GM21619 (cell line): ENCODE results near the gene DRAXIN.
A peak's percentile ranks its signal among the peaks of the same experiment; 100 is the strongest.

ENCODE experiments used
- ATAC-seq: cut with Tn5 transposase; IDR thresholded peaks from one replicate; pipeline ENCODE4 v1.9.1; 2021; ENCODE audit not compliant: unreplicated experiment

Gene DRAXIN

DNA sequence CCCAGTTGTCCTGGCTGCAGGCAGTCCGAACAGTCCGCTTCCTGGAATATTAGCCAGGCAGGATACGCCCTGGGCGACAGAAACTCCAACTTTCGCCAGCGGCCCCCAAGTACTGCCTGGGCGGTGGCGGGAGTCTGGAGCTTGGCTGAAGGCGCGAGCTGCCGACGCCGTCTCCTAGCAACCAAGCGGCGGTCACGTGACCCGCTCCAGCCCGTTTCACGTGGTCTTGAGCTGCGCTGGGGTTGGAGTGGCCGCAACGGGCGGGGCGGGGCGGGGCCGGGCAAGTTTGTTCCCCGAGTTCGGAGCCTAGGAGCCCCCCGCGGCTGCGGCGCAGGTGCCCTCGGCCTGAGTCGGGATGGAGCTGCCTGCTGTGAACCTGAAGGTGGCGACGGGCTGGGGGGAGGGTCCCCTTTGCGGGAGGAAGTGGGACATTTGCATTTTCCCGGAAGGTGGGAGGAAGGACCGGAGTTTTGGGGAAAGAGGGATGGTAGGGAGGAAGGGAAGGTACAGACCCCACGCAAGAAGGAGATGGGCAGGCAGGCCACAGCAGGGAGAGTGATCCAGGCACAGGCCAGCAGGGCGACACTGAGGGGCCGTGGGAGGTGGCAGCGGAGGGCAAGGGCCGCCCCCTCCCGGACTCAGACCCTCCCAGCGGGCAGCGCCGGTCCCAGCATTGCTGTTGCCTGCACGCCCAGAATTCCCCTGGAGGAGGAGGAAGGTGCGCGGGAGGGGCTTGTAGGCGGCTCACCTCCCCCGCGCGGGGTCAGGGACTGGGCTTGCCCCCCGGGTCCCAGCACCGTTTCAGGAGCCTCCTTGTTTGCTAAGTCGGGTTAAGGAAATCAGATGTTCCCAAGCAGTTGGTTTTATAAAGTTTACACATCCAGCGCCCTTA, 44.6 kb downstream of the DRAXIN start, which contains the start of gene AGTRAP:
Gene AGTRAP, plus strand, starts transcription at position 283 of the 892 bp plus-strand sequence. Its CDS starts 73 bp downstream, at position 356.
- ATAC-seq = peak; percentile 58

DNA sequence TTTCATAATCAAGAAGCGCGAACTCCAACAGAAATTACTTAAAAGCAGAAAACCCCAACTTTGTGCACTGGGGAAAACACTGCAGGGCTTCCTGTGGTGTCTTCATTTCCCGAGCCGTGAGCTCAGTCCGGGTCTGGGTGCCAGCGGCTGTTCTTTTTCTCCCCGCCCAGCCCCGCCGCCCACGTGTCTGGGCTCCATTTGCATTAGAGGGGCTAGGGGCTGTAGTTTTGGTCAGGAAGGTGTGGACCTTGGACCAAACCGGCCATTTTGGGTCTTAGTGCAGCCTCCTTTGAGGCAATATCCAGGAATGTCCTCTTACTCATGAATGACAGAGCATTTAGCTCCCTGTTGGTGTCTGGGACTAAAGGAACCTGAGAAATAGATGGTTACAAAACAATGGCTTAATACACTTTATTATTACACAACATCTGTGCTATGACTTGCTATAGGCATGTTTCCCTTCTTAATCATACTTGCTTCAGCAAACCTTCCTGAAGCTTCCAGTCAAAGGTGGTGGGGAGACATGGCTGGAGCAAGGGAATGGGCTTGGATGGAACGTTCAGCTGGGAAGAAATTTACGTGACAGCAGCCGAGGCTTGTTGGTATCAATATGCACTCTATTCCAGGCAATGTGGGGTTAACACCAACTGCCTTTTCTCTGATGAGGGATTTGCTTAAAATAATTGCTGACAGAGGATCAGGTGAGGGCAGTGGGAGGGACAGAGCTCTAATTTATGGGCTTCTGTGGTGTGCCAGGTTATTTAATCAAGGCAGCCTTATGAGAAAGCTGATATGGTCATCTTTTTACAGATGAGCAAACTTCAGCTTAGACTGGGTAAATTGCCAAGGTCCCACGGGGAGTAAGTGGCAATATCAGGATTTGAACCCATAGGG, 45.5 kb downstream of the DRAXIN start:
- ATAC-seq = peak; percentile 31

DNA sequence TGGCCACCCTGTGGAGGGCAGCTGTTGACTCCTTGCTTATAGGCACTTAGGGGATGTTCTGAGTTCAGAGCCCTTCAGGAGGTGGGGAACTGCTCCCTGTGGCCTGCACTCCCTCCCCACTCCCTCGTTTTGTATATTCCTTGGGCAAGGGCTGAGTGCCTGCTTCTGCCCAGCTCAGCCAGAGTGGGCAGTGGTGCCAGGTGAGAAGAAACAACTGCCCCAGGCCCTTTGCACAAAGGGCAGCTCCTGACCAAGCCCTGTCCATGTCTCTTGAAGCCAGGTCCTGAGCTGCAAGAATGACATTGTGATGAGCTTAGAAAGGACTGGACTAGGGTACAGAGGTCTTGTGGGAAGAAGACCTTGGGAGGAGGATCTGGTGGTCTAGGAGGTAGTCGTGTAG, 46.6 kb downstream of the DRAXIN start:
- no peak for ATAC-seq

DNA sequence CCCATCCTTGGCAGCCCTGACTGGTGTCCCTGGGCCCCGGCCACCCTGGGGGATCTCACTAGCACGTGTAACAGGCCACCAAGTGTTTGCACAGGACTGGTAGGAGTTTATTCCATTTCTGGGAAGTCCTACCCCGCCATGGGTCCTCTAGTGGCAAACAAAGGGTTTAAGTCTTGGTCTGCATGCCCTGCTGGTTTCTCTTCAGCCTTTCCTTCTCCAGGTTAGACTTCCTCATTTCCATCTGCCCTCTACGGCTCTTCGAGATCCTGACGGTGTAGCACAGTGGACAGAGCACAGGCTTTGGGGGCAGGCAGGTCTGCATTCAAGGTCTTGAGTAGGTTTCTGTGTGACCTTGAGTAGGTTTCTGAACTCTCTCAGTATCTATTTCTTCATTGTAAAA, 47.3 kb downstream of the DRAXIN start:
- ATAC-seq = no peak

DNA sequence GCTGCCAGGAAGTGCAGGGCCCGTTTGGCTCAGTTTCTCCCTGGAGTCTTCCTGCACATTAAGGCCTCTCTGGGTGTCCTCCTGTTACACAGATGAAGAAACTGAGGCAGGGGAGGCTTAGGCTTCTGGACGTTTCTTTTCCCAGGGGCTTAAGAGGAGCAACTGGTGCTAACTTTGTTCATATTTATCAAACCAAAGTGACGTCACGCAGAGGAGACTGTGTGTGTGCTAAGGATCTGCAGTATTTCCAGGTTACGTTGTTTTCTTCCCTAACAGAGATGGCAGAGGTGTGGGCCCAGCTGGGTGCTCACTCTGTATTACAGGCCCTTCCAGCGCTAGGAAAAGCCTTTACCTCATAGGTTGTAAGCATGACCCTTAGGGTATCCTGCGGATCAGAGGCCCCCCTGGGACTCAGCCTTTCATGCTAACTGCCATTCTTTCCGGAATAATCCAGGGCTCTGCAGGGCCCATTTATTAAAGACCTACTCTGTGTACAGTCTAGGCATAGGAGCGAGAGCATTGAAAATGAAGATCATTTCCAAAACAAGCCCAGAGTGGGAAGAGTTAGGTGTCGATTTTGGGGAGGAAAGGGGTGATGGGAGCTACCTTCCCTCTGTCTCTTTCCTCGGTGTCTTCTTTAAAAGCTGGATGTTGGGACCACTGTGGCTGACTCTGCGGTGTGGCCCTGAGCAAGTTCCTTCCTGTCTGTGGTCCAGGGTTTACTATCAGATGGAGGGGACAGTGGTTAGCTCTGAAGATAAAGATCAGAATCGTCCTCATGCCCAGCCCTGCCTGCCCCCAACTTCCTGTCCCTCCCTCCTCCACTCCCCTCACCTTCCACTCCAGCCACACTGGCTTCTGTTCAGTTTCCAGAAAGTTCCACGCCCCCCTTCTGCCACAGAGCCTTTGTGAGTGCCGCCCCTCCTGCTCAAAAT, 49.0 kb downstream of the DRAXIN start:
- no peak for ATAC-seq

DNA sequence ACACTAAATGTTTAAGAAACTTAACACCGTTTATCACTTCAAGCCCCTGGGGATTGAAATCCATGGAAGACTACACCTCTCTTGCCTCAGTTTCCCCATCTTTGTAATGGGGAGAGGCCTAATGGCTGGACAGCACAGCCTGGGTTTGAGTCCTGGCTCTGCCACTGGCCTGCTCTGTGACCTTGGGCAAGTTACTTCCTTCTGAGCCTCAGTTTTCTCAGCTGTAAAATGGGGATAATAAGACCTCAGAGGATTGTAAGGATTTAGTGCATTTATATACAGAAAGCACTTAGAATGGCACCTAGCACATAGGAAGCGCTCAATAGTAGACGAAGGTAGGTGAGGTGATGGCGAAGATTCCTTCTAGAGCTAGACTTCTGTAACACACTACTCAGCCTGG, 50.0 kb downstream of the DRAXIN start:
- no peak for ATAC-seq

DNA sequence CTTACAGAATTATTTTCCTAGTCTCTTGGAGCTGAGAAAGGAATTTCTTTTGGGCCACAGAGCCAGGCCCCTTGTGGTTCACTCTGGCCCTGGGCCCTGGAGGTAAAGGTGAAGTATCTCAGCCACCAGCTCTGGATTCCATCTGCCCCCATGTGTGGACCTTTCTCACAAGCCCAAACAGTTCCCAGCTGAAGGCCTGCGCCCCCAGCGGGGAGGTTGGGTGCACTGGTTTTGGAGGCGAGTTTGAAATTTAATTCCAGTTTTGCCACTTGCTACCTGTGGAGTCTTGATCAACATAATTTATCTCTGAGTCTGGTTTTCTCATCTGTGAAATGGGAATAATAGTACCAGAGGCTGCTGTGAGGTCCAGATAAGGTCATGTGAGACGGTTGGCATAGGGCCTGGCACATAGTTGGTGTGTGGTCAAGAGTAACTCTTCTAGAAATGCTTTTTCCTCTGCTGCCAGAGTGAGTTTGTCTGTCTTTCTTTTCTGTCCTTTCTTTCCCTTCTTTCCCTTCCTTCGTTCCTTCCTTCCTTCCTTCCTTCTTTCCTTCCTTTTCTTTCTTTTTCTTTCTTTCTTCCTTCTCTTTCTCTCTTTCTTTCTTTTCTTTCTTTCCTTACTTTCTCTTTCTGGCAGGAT, 50.5 kb downstream of the DRAXIN start:
- no peak for ATAC-seq

DNA sequence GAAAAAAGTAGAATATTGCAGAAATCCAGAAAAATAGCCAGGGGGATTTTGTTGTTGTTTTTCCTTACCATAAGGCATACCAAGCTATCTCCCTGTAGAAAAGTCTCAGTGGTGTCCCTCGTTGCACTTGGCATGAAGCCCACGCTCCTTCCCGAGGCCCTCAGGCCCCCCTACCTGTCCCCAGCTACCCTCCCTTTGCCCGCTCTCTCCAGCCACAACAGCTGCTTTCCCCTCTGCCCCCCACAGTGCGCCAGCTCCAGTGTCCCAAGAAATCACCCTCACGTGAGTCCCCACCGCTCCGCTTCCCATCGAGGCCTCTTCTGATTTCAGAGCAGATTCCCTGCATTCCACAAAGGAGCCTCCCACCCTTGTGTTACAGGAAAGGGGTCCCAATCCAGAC, 52.8 kb downstream of the DRAXIN start:
- no peak for ATAC-seq

DNA sequence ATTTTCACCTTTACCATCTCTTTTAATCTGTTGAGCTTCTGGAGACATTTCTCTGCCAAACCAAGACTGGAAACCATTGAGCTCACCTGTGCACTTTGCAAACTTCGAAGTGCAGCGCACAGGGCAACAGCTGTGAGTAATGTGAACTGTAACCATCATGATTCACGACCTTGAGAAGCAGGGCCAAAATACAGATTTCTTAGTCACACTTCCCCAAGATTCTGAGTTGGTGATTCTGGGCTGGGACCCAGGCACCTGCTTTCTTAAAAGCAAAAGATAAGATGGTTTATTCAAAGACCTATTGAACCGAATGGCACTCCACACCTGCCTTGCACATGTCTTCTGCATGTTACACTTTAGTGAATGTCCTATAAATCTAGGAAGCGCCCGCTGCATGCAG, 54.6 kb downstream of the DRAXIN start:
- no peak for ATAC-seq

DNA sequence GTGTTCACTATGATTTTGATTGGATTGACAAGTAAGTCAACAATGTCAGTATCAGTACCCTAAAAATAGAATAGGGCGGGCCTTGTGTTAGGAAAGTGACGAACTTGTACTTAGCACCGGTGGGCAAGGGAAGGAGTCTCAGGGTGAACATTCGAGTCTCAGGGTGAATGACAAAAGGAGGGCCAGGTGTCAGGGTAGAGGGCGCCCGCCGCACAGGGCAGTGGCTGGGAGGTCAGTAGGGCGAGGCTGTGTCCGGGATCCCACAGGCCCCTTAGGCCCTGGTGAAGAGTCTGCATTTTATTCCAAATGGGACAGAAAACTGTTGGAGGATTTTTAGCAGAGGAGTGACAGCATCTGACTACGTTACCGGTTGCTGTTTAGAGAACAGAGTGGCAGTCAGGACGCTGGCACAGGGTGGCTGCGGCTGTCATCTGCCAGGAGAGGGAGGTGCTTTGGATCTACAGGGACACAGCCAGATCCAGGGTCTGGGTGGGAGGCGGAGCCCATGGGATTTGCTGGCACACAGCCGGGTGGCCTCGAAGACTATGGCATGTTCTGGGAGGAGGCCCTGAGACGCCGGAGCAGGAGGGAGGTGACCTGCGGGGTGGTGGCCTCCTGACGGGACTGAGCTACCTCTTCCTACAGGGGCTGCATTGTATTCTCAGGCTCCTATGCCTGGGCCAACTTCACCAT, 55.4 kb downstream of the DRAXIN start:
- ATAC-seq = no peak

DNA sequence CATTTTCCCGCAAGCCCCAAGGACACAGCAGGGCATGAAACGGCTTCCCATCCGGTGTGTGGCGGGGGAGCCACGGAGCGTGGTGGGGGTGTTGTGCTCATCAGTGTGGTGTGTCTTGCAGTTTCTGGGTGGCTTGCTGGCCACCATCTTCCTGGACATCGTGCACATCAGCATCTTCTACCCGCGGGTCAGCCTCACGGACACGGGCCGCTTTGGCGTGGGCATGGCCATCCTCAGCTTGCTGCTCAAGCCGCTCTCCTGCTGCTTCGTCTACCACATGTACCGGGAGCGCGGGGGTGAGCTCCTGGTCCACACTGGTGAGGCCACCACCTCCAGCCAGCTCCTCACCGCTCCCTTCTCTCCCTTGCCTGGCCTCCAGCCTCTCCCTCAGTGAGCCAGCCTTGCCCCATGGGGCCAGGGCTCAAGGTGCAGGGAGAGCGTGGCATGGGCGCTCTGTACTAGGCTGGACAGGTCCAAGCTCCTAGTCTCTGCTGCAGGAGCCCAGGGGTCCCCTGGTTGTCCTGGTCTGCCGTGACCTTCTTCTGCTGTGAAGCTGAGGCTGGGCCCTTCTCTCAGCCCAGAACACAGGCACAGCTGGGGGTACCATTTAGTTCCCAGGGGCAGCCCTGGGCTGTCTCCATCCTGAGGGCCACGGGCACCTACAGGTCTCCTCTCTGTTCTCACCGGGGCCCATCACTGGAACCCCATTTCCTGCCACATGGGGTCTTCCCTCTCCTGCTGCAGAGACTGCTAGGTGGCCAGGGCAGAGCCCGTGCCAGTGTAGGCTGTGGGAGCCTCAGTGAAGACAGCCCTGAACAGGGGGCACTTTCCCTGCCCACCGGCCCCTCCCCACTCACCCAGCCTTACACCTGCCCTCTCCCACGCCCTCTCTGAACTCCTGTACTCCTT, 57.0 kb downstream of the DRAXIN start:
- no peak for ATAC-seq

DNA sequence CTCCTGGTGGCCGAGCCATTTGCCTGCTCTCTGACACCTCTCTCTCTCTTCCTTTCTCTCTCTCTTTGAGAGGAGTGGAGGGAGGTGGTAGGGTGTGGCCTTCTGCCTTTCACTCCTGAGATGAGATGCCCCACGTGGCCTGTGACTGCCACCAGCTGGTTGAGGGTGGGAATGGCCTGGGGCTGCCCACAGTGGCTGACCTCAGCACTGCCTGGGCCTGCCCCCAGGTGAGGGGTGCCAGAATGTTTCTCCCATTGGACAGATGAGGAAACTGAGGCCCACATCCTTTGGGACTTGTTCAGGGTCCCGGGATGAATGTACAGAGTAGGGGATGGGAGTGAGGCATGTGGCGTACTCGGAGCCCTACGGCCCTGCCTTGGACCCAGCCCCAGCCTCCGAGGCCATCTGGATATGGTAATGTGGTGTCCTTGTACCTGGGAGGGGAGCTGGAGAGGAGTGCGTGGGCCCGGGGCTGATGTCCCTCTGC, 57.7 kb downstream of the DRAXIN start:
- ATAC-seq = no peak

DNA sequence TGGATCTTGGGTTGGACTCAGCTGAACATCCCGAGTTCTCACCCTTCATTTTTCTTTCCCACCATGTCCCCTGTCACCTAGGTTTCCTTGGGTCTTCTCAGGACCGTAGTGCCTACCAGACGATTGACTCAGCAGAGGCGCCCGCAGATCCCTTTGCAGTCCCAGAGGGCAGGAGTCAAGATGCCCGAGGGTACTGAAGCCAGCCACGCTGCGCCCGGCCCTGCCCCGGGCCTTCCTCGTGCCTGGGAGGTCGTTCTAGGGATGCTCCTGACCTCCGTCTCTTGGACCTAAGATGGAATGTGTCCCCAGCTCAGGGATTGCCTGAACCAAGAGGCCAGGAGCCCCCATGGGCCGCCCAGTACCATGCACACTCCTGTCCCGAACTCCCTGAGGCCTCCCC, 58.5 kb downstream of the DRAXIN start:
- ATAC-seq = no peak

DNA sequence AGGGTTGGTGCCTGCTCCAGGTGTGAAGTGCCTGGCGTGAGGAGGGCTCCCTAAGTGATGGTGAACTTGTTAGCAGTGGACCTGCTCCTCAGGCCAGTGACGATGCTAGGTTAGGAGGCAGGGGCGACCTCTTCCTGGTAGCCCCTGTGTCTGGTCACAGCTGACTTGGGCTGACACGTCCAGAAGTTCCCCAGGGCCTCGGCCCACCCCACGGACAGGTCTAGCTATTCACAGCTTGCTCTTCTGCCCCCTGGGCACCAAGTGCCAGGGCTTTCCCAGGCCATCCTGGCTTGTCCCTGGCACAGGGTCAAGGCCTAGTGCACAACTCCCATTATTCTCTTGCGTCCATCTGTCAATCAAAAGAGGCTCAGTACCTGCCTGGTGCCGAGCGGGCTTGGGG, 59.6 kb downstream of the DRAXIN start:
- ATAC-seq = no peak

DNA sequence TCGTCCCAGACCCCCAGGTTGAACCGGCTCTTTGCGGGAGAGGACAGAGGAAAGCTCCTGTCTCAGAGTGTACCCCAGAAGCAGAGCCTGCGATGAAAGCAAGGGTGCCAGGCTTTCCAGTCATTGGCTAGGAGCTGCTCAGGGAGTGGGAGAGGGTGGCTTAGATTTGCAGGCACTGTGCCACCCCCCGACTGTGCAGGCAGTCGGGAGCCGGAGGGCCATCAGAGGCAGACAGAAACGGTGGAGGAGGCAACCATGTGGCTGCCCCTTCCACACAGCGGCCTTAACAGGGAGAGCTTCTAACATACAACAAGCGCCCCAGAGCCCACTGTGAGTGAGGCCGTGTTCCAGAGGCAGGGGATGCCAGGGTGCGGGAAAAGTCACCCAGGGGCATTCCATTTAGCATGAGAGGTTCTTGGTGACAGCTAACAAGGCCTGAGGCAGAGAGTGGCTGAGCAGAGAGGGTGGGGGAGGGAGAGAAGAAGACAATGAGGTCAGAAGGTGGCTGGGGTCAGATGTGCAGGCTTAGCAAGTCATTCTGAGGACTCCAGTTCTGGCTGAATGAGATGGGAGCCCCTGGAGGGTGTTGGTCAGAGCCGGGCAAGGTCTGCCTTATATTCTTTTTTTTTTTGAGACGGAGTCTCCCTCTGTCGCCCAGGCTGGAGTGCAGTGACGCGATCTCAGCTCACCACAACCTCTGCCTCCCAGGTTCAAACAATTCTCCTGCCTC, 61.0 kb downstream of the DRAXIN start:
- no peak for ATAC-seq

DNA sequence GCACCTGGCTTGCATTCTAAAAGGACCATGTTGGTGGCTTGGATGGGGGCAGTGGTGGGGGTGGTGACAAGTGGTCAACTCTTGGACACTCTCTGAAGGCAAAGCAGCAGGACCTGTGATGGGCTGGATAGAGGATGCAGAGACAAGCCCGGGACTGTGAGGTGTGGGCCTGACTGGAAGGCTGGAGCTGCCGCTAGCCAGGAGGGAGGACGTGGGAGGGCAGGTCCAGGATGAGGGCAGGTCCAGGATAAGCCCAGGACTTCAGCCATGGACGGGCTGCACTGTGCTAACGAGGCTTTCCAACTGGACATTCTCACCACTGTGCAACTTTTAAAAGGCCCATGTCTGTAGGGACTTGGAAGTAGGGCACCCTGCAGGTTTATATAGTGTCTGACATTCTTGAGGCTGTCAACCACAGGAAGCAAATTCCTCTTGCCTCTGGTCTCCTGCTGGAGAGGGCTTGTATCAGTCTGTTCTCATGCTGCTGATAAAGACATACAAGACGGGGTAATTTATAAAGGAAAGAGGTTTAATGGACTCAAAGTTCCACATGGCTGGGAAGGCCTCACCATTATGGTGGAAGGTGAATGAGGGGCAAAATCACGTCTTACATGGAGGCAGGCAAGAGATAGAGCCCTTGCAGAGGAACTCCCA, 62.2 kb downstream of the DRAXIN start:
- no peak for ATAC-seq

DNA sequence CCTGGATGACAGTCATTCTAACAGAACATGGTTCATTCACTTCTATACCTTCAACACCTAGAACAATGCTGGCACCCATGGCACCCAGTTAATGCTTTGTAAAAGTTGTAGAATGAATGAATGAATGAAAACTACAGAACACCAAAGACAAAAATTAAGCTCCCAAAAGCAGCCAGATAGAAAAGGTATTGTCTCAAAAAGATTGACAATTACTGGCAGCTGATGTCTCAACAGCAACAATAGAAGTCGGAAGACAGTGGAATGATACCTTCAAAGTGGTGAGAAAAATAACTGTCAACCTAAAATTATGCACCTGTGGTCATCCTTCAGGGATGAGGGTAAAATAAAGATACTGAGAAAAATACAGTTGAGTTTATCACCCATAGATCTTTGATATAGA, 65.5 kb downstream of the DRAXIN start:
- ATAC-seq = no peak
